ENCODE results near the gene FKBP1A.
"Not testable (repeated sequence)": the region's sequence is repeated elsewhere in the genome, so short reads cannot be mapped to it uniquely, and the experiment has no call there.

Gene FKBP1A

DNA sequence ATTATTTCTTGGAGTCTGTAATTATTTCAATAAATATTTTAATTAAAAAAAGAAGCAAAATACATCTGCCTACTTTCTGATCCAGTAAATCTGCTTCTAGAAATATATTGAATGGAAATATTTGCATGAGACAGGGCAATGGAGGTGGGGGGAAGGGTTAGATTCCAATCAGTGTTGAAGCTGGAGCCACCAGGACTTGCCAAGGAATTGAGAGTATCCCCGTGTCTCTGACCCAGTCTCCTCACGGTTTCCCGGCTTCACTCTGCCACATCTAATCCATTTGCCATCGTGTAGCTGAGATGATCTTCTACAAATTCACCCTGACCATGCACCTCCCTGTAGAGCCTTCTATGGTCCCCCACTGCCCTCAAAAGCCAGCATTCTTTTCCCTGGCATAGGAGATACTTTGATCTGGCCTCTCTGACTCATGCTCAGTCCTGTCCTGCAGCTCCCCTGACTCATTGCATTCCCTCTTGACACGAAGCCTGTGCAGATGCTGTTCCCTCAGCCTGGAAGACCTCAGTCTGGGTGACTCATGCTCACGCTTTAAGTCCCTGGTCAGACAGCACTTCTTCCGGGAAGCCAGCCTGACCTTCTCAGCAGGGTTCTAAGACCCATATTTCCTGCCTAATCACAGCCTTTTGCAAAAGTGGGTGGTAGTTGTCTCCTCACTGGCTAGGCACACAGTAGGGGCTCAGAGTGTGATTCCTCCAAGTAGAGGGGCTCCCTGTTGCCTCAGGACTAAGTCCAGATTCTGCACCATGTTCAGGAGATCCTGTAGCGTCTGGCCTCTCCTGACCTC lies 23.0 kb upstream of the FKBP1A start:
- no peak for DNase-seq (ENCODE audit: low spot score)

DNA sequence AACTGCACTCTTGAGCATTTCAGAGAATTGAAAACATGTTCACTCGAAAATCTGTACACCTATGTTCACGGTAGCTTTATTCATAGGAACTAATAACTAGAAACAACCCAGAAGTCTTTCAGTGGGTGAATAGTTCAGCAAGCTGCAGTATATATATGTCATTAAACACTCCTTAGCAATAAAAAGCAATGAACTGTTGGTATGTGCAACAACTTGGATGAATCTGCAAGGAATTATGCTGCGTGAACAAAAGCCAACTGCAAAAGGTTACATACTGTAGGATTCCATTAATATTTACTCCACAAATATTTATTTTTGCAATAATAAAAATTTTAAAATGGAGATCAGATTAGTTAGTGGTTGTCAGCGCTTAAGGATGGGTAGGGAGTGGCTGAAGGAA lies 22.1 kb upstream of the FKBP1A start:
- DNase-seq (ENCODE audit: low spot score): no peak

DNA sequence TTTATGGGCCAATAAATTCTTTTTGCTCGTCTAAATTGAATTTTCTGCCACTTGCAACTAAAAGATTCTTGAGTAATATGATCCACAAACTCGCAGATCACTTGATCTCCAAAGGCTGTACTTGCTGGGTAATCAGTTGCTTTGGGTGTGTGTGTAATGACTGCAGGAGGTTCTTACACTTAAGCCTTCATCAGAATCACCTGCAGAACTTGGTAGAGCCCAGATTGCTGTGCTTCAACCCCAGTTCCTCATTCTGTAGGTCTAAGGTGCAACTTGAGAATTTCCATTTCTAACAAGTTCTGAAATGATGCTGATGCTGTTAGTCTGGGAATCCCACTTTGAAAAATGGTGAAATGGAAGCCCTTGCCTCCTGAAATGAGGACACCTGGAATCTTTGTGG lies 12.9 kb upstream of the FKBP1A start:
- DNase-seq (ENCODE audit: low spot score): no peak

DNA sequence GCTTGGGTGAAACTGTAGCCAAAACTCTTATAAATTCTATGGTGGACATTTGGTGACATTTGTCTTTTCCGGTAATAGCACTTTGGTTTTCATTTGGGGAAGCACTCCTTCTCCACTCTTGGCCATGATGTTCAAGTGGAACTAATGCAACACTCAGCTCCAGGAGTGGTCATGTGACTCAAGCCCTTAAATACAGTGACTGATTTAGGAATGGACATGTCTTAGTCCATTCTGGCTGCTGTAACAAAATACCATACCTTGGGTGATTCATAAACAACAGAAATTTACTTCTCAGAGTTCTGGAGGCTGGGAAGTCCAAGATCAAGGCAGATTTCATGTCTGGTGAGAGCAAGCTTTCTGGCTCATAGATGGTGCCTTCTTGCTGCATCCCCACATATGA lies 10.8 kb upstream of the FKBP1A start:
- no peak for DNase-seq (ENCODE audit: low spot score)

DNA sequence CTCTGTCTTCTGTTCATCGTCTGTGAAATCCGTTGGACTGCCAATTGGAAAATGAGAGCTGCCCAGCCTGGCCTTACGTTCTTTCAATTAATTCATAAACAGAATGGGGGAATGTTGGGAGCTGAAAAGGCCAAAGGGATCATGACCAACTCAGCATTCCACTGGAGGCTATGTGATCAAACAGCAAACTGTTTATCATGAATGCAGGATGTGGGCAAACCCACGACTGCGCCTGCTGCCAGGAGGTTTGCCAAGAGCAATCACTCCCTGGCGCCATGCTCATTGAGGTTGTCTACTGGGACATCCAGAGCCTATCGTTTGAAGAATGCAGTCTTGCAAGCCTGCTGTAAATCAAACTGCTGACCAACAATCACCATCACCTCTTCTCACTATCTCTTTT lies 9.3 kb upstream of the FKBP1A start:
- no peak for DNase-seq (ENCODE audit: low spot score)

DNA sequence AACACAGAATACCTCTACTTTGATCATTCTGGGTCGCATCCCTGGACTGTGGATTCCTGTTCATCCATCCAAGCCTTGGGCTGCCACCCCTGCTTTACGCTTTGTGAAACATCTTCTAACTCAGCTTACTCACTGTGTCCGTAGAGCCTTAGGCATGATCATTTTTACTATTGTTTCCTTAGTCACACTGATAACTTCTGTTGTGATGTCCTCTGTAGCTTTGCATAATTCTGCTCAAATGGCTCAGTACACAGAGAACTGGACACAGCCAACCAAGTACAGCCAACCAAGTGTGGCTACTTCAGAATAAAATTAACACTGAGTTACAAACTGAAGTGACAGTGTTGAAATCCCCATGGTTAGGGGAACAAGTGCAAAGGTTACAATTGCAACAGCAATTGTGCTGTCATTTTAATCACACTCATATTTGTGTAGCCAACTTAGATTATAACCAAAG lies 8.6 kb upstream of the FKBP1A start:
- DNase-seq (ENCODE audit: low spot score): no peak

DNA sequence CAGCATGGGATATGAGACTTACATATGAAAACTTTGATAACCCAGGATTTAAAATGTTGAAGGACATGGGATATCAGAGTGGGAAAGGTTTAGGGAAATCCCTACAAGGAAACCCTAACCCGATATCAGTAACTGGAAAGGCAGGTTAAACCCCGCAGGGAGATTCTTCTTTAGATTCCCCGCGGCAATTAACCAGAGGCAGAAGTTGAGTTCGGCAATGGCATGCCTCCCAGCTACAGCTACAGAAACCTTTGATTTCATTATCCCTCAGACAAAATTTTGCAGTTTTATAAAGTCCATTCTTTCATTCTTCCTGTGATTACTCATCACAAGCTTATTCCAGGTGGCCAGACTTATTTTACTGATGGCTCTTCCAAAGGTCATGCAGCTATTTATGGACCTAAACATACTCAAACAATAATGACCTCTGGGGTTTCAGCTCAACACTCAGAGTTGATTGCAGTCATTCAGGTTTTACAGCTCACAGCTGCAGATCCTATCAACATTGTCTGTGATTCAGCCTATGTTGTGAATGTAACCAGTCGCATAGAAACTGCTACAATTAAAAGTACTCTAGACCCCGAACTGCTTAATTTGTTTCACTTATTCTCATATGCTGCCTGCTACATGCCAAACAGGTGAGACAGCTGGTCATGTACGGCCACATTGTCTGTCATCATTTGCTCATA lies 7.0 kb upstream of the FKBP1A start:
- not testable (repeated sequence) for DNase-seq (ENCODE audit: low spot score)

DNA sequence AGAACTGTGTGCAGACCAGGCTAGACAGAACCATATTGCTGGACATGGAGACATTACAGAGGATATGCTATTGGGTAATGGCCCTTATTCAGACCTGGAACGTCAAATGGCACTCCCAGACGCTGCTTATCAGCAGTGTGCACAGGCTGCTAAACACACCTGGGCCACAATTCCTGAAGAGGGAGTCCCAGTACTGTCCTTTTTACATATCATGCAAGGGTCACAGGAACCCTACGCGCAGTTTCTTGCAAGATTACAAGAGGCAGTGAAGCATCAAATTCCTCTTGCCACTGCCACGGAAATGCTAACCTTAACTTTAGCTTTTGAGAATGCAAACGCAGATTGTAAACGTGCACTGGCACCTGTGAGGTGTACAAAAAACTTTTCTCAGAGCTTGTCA lies 5.3 kb upstream of the FKBP1A start:
- DNase-seq (ENCODE audit: low spot score): not testable (repeated sequence)

DNA sequence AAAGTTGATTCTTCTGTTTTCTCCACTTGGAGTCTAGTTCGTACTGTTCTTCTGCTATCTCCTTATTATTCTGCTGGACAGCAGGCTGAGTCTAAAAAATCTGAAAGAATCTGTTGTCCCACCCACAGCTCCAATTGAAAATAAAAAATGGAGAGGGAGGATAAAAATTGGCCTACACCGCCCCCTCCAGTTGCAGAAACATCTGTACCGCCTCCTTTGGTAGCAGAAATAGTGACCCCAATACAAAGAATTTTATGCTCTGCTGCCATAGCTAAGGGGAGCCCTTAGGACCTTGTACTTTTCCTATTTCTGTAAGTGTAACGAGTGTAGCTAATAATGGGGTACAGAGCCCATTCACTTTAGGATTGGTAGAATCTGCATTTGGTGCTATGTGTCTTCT lies 4.9 kb upstream of the FKBP1A start:
- no peak for DNase-seq (ENCODE audit: low spot score)

DNA sequence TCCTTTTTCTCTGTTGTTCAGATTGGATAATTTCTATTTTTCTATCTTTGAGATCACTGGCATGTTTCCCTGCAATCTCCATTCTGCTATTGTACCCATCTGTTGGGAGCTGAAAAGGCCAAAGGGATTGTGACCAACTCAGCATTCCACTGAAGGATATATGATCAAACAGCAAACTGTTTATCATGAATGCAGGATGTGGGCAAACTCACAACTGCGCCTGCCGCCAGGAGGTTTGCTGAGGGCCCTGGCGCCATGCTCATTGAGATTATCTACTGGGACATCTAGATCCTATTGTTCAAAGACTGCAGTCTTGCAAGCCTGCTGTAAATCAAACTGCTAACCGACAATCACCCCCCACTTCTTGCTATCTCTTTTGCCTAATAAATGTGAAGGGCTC lies 3.8 kb upstream of the FKBP1A start:
- DNase-seq (ENCODE audit: low spot score): no peak

DNA sequence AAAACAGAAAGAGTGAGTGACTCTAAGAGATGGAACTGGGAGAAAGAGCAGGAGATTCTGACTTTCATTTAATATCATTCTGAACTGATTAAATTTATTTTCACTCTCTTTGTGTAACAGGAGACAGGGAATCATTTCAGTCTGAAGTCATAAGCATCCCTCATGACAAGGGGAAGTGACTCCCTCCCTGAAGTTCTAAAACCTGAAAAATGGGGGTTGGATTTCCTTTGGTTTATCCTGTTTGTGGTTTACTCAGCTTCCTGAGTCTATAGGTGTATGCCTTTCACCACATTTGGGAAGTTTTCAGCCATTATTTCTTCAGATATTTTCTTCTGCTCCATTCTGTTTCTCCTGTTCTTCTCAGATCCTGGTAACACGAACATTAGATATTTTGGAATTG lies 3.4 kb upstream of the FKBP1A start:
- no peak for DNase-seq (ENCODE audit: low spot score)

DNA sequence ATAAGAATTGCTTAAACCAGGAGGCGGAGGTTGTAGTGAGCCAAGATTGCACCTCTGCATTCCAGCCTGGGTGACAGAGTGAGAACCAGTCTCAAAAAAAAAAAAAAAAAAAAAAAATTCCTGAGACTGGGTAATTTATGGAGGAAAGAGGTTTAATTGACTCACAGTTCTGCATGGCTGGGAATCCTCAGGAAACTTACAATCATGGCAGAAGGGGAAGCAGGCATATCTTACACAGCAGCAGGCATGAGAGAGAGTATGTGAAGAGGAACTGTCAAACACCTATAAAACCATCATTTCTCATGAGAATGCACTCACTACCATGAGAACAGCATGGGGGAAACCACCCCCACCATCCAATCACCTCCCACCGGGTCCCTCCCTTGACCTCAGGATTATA lies 1.8 kb upstream of the FKBP1A start:
- DNase-seq (ENCODE audit: low spot score): no peak

DNA sequence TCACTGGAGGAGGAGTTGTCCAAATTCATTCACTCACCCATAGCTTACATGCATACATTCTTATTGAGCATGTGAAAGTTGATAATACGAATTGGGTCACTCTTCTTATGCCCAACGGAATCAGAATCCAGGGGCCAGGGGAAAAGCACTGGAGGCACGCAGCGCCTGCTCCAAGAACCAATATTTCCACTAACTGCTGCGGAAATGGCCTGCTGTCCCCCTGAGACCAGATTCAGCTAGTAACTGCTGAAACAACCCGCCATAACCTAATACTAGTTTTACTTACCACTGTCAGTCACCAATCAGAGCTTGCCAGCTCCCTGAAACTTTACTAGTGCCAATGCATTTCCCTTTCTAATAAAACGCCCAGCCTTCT lies 641 bp upstream of the FKBP1A start:
- DNase-seq (ENCODE audit: low spot score): no peak

DNA sequence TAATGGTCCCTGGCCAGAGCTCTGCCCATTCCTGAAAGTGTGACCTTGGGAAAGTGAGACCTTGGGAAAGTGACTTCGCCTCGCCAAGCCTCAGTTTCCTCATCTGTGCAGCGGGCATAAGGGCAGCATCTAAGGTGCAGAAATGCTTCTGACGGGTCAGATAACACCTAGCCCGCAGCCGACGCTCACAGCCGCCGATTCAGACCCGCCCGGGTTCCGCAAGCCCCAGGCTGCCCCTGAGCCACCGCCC lies 486 bp downstream of the FKBP1A start:
- no peak for DNase-seq (ENCODE audit: low spot score)

DNA sequence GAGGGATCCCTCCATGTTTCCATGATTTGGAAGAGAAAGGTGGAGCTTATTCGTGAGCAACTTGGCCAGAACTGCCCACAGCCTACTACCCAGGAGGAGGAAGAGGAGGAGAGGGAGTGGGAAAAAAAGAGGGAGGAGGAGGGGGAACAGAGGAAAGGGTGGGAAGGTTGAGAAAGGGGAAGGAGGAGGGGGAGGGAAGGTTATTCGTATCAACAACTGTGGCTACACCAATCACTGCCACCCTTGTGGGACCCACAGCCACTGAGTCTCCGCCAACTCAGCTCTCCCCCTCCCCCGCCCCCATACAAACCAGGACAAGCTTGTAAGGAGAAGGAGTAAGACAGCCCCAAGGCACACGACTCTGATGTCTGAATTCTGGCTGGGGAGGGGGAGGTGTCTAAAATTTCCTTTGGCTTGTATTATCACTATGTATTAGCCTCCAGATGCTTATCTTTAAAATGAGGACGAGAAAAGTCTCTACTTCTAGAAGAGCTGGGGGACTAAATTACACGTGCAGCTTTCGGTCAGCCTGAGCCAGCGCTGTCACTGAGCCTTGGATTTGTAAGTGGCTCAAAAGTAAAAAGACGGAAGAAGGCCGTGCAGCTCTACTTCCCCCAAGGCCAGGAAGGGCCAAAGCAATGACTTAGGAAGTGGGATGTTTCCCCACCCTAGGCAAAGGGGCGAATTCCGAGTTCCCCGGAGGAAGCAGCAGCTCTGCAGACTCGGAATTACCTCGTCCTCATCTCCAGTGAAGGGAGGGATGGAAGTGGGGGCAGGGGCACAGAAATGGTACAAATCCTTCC lies 1.0 kb downstream of the FKBP1A start:
- DNase-seq (ENCODE audit: low spot score): no peak

DNA sequence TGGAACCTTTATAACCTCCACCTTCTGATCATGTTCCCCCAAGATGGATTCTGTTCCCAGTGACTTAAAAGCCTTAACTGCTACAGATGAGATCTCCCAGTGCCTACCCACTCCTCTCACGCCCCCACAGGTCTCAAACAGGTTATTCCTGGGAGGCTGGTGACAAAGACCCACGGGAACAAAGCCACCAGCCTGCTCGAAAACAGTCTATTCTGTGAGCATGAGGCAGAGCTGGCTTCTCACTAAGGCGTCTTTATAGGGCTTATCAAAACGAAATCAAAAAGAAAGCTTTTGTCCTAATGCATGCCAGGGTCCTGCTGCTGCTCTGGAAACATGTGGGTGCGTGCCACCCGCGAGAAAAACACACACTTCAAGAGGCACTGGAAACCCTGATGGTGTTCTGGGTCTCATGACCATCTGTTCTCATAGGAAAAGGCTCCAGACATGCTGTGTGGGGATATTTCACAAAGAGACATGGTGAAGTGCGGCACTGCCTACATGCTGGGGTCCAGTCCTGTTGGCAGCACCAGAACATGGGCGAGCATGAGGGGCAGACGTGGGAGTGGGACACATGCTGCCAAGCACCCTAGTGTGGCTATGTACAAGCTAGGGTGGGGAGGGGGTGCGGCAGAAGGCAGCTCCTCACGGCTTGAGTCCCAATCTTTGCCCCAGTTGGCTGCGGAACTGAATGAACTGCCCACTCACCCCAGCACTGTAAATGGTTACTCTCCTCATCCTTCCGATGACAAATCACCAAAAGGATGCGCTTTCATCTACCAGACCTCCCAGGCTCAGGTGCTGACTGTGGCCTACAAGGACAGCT lies 2.1 kb downstream of the FKBP1A start:
- no peak for DNase-seq (ENCODE audit: low spot score)

DNA sequence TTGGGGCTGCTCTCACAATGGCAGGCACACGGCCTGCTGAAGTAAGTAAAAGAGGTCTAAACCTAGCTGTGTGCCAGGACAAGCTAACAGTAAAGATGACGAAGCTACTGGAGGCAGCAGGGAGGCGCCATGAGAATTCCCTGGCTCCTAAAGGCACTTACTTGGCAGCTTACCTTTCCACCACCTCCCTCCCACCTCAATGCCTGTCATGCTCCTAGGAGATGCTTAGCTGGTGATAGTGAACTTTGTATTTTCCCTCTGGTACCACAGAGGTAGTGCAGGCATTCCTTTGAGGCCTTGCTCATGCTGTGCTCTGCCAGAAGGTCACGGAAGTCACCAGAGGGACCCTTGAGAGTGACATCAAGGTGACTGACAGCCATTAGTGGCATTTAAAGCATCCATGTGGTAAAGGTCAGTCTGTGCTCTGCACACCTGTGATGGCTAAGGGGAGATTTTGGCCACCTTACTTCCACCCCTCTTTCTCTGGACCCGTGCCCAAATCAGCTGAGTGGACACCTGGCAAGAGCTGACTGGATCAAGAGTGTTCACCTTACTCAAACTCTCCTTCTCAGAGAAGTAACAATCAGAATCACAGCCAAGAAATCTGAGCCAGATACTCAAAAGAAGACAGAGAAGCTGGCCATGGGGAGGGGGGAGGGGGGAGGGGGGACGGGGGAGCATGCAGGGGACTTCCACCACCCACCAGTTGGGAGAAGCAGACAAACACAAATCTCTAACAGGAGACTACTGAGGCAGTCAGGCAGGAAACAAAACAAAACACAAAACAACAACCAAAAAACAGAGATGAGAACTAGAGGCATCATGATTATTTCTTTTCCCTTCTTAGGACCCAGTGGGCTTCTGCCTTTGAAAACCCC lies 2.9 kb downstream of the FKBP1A start:
- DNase-seq (ENCODE audit: low spot score): no peak

DNA sequence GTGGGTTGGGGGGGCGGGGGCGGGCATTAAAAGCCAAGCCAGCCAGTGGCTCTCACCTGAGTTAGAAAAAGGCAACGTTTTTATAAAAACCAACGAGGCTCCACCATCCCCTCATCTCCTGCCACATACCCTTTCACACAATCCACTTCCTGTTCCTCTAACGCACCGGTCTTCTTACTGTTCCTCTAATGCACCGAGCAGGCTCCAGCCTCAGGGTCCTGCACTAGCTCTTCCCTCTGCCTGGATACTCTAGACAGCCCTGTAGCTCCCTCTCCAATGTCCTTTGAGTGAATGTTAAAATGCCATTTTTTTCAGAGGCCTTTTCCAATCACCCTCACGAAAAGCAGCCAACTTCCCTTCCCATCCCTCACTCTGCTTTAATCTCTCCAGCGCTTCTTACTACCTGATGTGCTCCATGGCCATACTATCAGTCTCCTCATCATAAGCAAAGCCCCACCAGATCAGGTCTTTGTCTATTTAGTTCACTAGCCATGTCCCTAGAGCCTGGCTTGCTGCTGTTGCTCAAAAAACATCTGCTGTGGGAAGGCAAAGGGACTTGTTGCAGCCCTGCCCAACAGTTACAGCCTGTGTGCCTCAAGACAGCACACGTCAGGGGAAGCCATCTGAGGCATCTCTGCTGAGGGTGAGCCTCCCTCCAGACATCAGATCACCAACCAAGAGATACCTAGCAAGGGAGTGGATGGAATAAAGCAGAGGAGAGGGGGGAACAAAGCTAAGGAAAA lies 3.9 kb downstream of the FKBP1A start:
- DNase-seq (ENCODE audit: low spot score): peak; percentile 38

DNA sequence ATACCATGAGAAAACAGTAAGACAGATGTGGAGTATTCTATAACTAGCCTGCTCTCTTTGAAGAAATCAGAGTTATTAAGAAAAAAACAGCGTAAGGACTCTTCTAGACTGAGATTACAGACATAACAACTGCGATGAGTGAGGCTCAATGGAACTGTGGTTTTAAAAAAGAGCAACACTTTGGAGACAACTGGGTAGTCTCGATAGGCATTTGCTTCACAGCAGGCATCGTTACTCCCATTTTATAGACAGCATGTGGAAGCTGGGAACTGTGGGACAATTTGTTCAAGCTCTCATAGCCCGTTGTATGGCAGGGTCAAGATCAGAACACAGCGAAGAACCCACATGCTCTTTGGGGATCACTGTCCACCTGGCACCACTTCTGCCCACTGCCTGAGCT lies 4.6 kb downstream of the FKBP1A start:
- no peak for DNase-seq (ENCODE audit: low spot score)

DNA sequence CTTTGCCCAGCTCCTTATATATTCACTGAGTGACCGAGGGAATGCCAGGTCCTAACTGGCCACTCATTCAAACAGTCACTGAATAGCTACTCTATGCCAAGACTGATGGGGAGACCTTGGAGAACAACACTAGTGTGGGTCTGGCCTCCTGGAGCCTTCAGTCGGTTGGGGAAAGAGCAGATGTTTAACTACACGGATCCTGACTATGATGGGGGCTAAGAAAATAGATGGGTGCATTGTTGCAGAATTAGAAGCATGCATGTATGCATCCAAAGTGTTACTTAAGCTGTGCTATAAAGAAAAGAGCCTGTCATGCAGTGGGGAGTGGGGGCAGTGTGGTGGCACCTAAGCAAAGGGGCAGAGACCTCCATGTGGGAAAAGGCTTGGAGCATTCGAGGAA lies 6.5 kb downstream of the FKBP1A start:
- no peak for DNase-seq (ENCODE audit: low spot score)

Data from CD4-positive, alpha-beta T cell treated with Interleukin-6 at 100 ng/mL for 8 hours (primary cell).